Osteocyte (in vitro differentiated cells): ENCODE measurements around the gene CDK6. TPM values are rescaled to one million over a fixed set of nuclear protein-coding genes. Genes with fewer than 3 reads are reported as not detected.

ENCODE experiments used
- DNase-seq: peaks from one replicate; pipeline ENCODE4 v3.0.0; 2021; ENCODE audit warnings: mixed read lengths; ENCODE audit not compliant: unreplicated experiment; ENCODE audit errors: extremely low spot score
- H3K27ac Mint-ChIP-seq: one replicate; pipeline ENCODE4 v1.8.0; 2021; ENCODE audit warnings: mild to moderate bottlenecking, mixed read lengths; ENCODE audit not compliant: unreplicated experiment
- H3K27me3 Mint-ChIP-seq: one replicate; pipeline ENCODE4 v1.8.0; 2021; ENCODE audit warnings: mixed read lengths; ENCODE audit not compliant: unreplicated experiment
- H3K36me3 Mint-ChIP-seq: one replicate; pipeline ENCODE4 v1.8.0; 2021; ENCODE audit warnings: mixed read lengths; ENCODE audit not compliant: unreplicated experiment
- H3K4me1 Mint-ChIP-seq: one replicate; pipeline ENCODE4 v1.8.0; 2021; ENCODE audit warnings: mixed read lengths; ENCODE audit not compliant: unreplicated experiment
- H3K4me3 Mint-ChIP-seq: one replicate; pipeline ENCODE4 v1.8.0; 2021; ENCODE audit warnings: mild to moderate bottlenecking, moderate library complexity, mixed read lengths; ENCODE audit not compliant: unreplicated experiment
- H3K9me3 Mint-ChIP-seq: one replicate; pipeline ENCODE4 v1.8.0; 2021; ENCODE audit warnings: mixed read lengths; ENCODE audit not compliant: unreplicated experiment
- CTCF ChIP-seq: fragments of 200-600 bp; sonication (generic); IDR thresholded peaks from 2 replicates; pipeline ENCODE4 v1.5.0; 2021; ENCODE audit warnings: antibody characterized with exemption, mild to moderate bottlenecking, moderate library complexity
- total RNA-seq: library from RNA; stranded (reverse); gene quantifications from 2 replicates; pipeline ENCODE4 v1.2.1, GENCODE V29; 2021

CDK6 gene
- total RNA-seq, 1 donor from 2014 or later, result 53.6 TPM

- no peak for DNase-seq
- Mint-ChIP-seq H3K36me3 (peaks cover 14% of the 10 kb centered on the region), H3K27me3 (no peaks in the 10 kb centered on the region), H3K4me1 (peaks cover 46% of the 10 kb centered on the region), H3K9me3 (no peaks in the 10 kb centered on the region), H3K27ac (peak overlapping the region; percentile 45), H3K4me3 (no peak overlapping the region)
- TF ChIP-seq CTCF, result no peak
Measured at GRCh38 chr7:92631850-92632487, 204.4 kb downstream of the CDK6 start.

GRCh38 chr7:92631067-92631849 is 205.1 kb downstream of the CDK6 start:
- Mint-ChIP-seq H3K4me1 (peaks cover 45% of the 10 kb centered on the region), H3K27me3 (no peaks in the 10 kb centered on the region), H3K4me3 (no peak overlapping the region), H3K27ac (peak overlapping the region; percentile 45), H3K36me3 (peaks cover 14% of the 10 kb centered on the region), H3K9me3 (no peaks in the 10 kb centered on the region)
- DNase-seq, result no peak
- TF ChIP-seq CTCF, result no peak

DNA sequence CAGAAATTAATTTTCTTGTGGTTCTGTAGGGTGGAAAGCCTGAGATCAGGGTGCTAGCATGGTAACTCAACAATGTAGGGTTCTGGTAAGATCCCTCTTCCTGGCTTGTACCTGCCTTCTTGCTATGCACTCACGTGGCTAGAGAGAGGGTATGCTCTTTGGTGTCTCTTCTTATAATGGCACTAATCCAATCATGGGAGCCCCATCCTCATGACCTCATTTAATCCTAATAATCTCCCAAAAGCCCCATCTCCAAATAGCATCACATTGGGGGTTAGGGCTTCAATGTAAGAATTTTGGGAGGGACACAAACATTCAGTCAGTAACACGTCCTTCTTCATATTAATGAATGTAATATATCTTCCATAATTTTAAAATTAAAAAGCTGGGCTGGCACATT is 206.6 kb downstream of the CDK6 start:
- H3K4me1 Mint-ChIP-seq, result peaks cover 42% of the 10 kb centered on the region
- H3K4me3 Mint-ChIP-seq, result no peak overlapping the region
- no peak overlapping the region for H3K27ac Mint-ChIP-seq
- no peak for TF ChIP-seq CTCF
- DNase-seq, result no peak
- H3K27me3 Mint-ChIP-seq, result no peaks in the 10 kb centered on the region
- no peaks in the 10 kb centered on the region for H3K9me3 Mint-ChIP-seq
- H3K36me3 Mint-ChIP-seq, result peaks cover 16% of the 10 kb centered on the region

DNA sequence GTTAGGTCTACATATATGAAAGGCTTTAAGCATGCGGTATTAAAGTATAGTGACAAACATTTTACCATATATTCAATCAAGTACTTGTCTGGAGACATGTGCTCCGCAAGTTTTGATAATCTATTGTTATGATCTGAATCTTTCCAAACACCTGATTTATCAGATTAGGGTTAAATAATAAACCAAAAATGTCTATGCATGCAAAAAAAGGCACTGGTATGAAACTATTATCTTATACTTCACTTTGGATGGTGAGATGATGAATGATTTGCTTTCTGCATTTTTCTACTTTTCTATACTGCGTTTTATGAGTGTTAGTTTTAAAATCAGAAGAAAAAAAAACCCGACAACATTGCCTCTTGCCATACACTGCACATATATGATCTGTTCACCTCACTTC is 208.4 kb downstream of the CDK6 start:
- no peak for DNase-seq
- Mint-ChIP-seq H3K27ac (no peak overlapping the region), H3K36me3 (peaks cover 27% of the 10 kb centered on the region), H3K27me3 (no peaks in the 10 kb centered on the region), H3K9me3 (no peaks in the 10 kb centered on the region), H3K4me3 (no peak overlapping the region), H3K4me1 (peaks cover 27% of the 10 kb centered on the region)
- no peak for TF ChIP-seq CTCF

DNA sequence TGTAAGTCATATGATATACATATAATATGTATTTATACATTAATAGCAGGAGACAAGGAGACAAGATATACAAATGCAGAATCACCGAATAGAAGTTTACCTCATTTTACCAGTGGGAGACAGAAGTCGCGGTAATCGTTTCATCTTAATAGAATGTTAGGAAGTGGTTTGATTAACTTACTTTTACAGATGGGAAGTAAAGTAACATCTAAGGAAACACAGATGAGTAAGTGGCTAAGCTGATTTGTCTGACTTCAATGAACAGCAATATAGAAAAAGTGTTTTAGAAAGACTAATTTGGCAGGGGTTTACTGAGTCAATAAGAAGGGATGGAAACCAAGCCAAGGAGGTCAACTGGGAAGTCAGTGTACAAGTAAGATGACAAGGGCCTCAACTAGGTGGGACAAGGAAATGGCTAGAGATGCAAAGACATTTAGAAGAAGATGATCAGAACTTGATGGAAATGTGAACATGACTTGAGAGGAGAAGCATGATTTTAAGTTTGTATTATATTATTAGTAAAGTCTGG is 210.0 kb downstream of the CDK6 start:
- Mint-ChIP-seq H3K9me3 (no peaks in the 10 kb centered on the region), H3K27ac (no peak overlapping the region), H3K4me3 (no peak overlapping the region), H3K27me3 (no peaks in the 10 kb centered on the region), H3K36me3 (peaks cover 27% of the 10 kb centered on the region), H3K4me1 (peaks cover 27% of the 10 kb centered on the region)
- TF ChIP-seq CTCF, result no peak
- DNase-seq, result no peak
